DOHH2 (cell line): ENCODE results near the gene HPCAL4.

Experiments used
- EZH2phosphoT487 ChIP-seq: fragments of 200-600 bp; sonication (generic); IDR thresholded peaks from 2 replicates; pipeline ENCODE4 v1.6.1; 2017; ENCODE audit warnings: borderline replicate concordance, mild to moderate bottlenecking, antibody characterized with exemption, low read length, moderate library complexity, mixed read lengths
- TF ChIP-seq, protein P1 (sequence below): fragments of 200-600 bp; sonication (generic); IDR thresholded peaks from one replicate; pipeline ENCODE4 v1.5.1; 2014; ENCODE audit warnings: antibody characterized with exemption, mild to moderate bottlenecking, low read depth, low read length; ENCODE audit not compliant: poor library complexity, severe bottlenecking

- TF ChIP-seq, protein P1, sequence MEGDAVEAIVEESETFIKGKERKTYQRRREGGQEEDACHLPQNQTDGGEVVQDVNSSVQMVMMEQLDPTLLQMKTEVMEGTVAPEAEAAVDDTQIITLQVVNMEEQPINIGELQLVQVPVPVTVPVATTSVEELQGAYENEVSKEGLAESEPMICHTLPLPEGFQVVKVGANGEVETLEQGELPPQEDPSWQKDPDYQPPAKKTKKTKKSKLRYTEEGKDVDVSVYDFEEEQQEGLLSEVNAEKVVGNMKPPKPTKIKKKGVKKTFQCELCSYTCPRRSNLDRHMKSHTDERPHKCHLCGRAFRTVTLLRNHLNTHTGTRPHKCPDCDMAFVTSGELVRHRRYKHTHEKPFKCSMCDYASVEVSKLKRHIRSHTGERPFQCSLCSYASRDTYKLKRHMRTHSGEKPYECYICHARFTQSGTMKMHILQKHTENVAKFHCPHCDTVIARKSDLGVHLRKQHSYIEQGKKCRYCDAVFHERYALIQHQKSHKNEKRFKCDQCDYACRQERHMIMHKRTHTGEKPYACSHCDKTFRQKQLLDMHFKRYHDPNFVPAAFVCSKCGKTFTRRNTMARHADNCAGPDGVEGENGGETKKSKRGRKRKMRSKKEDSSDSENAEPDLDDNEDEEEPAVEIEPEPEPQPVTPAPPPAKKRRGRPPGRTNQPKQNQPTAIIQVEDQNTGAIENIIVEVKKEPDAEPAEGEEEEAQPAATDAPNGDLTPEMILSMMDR, result no peak
- TF ChIP-seq EZH2phosphoT487, result no peak
Observed at GRCh38 chr1:39649636-39650185, 41.5 kb downstream of the HPCAL4 start.
